Spleen (tissue), 11 donors: ENCODE data around the gene KRTAP13-3. TPM values are rescaled to one million over a fixed set of nuclear protein-coding genes. Genes with fewer than 3 reads are reported as not detected.

Source experiments
- DNase-seq: peaks from one replicate; pipeline ENCODE4 v3.0.0-alpha.2; 2020
- H3K27ac ChIP-seq, 8 donors: fragments of 200-600 bp; sonication (generic) in 7 of 8; 1 replicate in 4 of 8; 2 replicates in 4 of 8; pipeline versions ENCODE4 v1.5.0 to v1.8.0; 2016 to 2021; ENCODE audit warnings: inconsistent platforms in 4 of 8, mild to moderate bottlenecking in 4 of 8, moderate library complexity in 1 of 8
- H3K27me3 ChIP-seq, 7 donors: fragments of 200-600 bp; sonication (generic) in 6 of 7; replicated peaks in 1 of 7; 1 replicate in 4 of 7; 2 replicates in 3 of 7; pipeline versions ENCODE4 v1.5.0 to v1.8.0; 2016 to 2021; ENCODE audit warnings: inconsistent platforms in 3 of 7, mild to moderate bottlenecking in 1 of 7
- H3K36me3 ChIP-seq, 6 donors: fragments of 200-600 bp; sonication (generic) in 5 of 6; 1 replicate in 4 of 6; 2 replicates in 2 of 6; pipeline versions ENCODE4 v1.5.0 to v1.8.0; 2016 to 2021; ENCODE audit warnings: inconsistent platforms in 2 of 6
- H3K4me1 ChIP-seq, 6 donors: fragments of 200-600 bp; sonication (generic) in 5 of 6; 1 replicate in 3 of 6; 2 replicates in 3 of 6; pipeline versions ENCODE4 v1.5.0 to v1.8.0; 2016 to 2021; ENCODE audit warnings: inconsistent platforms in 3 of 6
- H3K4me3 ChIP-seq, 8 donors: fragments of 200-600 bp; sonication (generic) in 7 of 8; 1 replicate in 4 of 8; 2 replicates in 4 of 8; pipeline versions ENCODE4 v1.5.0 to v1.8.0; 2016 to 2021; ENCODE audit warnings: inconsistent platforms in 4 of 8, mild to moderate bottlenecking in 4 of 8, moderate library complexity in 2 of 8
- H3K9me3 ChIP-seq, 8 donors: fragments of 200-600 bp; sonication (generic) in 7 of 8; 1 replicate in 4 of 8; 2 replicates in 4 of 8; pipeline versions ENCODE4 v1.5.0 to v1.8.0; 2016 to 2021; ENCODE audit warnings: inconsistent platforms in 4 of 8
- CTCF ChIP-seq, 11 experiments: fragments of 200-600 bp in 7 of 11; fragments of 450-650 bp in 4 of 11; sonication (generic) in 4 of 11; IDR thresholded peaks in 8 of 11; conservative IDR thresholded peaks in 3 of 11; 1 replicate in 7 of 11; 2 replicates in 4 of 11; pipeline versions ENCODE4 v1.4.0 to v1.8.0; 2016 to 2021; ENCODE audit warnings: antibody characterized with exemption in 11 of 11, inconsistent platforms in 4 of 11, mild to moderate bottlenecking in 1 of 11
- POLR2A ChIP-seq, 3 donors: fragments of 450-650 bp; IDR thresholded peaks; one replicate each; pipeline ENCODE4 v1.5.1; 2017; ENCODE audit warnings: antibody characterized with exemption in 3 of 3, mild to moderate bottlenecking in 1 of 3
- POLR2AphosphoS5 ChIP-seq, 3 donors: sonication (generic); formaldehyde crosslinking; IDR thresholded peaks; one replicate each; pipeline ENCODE4 v1.5.1; 2017; ENCODE audit warnings: antibody characterized with exemption in 3 of 3
- WGBS, 5 donors: extraction: QIAGEN DNeasy Blood & Tissue Kit in 3 of 5; methylation state at CpG; one replicate each; pipeline versions ENCODE4 v1.1.5 to v1.1.7; 2013 to 2018; 5-methylcytosine and 5-hydroxymethylcytosine counted together
- intact Hi-C: fragments of 100-400 bp; cut with DNase I; formaldehyde crosslinking; loops from one replicate; pipeline ENCODE4 v1.15.0; 2023; ENCODE audit warnings: low total_unique reads
- polyA plus RNA-seq, 3 donors: library from polyadenylated mRNA; stranded (reverse); fragments of 200-250 nt; gene quantifications; one replicate each; pipeline ENCODE4 v1.2.1, GENCODE V29; 2013
- total RNA-seq, 7 donors: library from RNA; depleted of rRNA in 3 of 7; stranded (reverse); fragments of >200 nt in 3 of 7; fragmentation: NEBNext Ultra II Directional in 4 of 7; extraction: Animal tissue kit (Norgen Biotek cat#: 25700) in 4 of 7; gene quantifications; one replicate each; pipeline versions ENCODE4 v1.1.0 to v1.2.1, GENCODE V29; 2016 to 2021
- donor health status: healthy with polysubstance abuse.
- donor health status: DM: no; HTN: no; CAD: no; lungs with moderate emphysema.
- donor health status: DM: no; HTN: no; CAD: no.
- donor health status: Bipolar disorder and iron deficiency.
- donor health status: healthy.
- donor health status: DM: no; HTN: no; CAD: no.
- donor health status: DM: yes; HTN: yes; CAD: no.

The KRTAP13-3 gene
- total and polyA plus RNA-seq, 10 donors: not detected

DNA sequence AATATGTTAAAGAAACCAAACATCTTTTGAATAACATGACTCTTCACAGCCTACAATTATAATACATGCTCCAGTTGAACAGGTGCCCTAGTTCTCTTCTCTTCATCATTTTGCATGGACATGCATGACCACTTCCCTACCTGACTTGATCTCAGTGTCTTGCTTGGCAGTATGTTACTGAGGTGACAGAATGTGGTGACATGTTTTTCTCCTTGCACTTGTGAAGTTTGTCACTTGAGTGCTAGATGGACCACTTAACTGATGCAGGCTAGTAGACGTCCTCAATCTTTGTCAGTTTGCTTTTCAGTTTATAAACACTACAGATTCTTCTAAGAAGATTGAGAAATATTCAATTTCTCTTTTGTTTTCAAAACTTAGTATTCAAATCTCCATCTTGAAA, 43.5 kb downstream of the KRTAP13-3 start:
- H3K36me3 ChIP-seq: no peaks in the 10 kb centered on the region
- no peak overlapping the region for H3K4me3 ChIP-seq

More for the DNA sequence above, 43.5 kb downstream of the KRTAP13-3 start:
- no peaks in the 10 kb centered on the region for H3K4me1 ChIP-seq
- H3K27ac ChIP-seq: no peak overlapping the region
- no peak for DNase-seq
- 25 to 56% (median 48%) methylated on average over 1 of the region's 1 CpG for WGBS, 5 donors
- intact Hi-C loops: no loop called here
- no peaks in the 10 kb centered on the region for H3K27me3 ChIP-seq
- TF ChIP-seq POLR2A (IDR thresholded peaks at IDR 0.05) (no peak), POLR2AphosphoS5 (IDR thresholded peaks at IDR 0.05) (no peak), CTCF (IDR thresholded peaks at IDR 0.05 in 8 of 11, conservative IDR thresholded peaks at IDR 0.05 in 3 of 11) (no peak)
- H3K9me3 ChIP-seq: no peaks in the 10 kb centered on the region

Other genes with a start within 250 kb of the KRTAP13-3 start
- not detected for gene CLDN8, start 209.8 kb downstream of the KRTAP13-3 start, total RNA-seq
- not detected for gene CLDN8, start 209.8 kb downstream of the KRTAP13-3 start, polyA plus RNA-seq
- gene KRTAP24-1, start 143.0 kb downstream of the KRTAP13-3 start, total RNA-seq: not detected
- gene KRTAP24-1, start 143.0 kb downstream of the KRTAP13-3 start, polyA plus RNA-seq: not detected
- gene KRTAP25-1, start 136.4 kb downstream of the KRTAP13-3 start, total RNA-seq: not detected
- not detected for gene KRTAP25-1, start 136.4 kb downstream of the KRTAP13-3 start, polyA plus RNA-seq
- not detected for gene KRTAP26-1, start 105.6 kb downstream of the KRTAP13-3 start, total RNA-seq
- gene KRTAP26-1, start 105.6 kb downstream of the KRTAP13-3 start, polyA plus RNA-seq: not detected
- gene KRTAP27-1, start 88.2 kb downstream of the KRTAP13-3 start, total RNA-seq: not detected
- gene KRTAP27-1, start 88.2 kb downstream of the KRTAP13-3 start, polyA plus RNA-seq: not detected
- not detected for gene KRTAP23-1, start 77.3 kb downstream of the KRTAP13-3 start, total RNA-seq
- not detected for gene KRTAP23-1, start 77.3 kb downstream of the KRTAP13-3 start, polyA plus RNA-seq
- not detected for gene KRTAP13-2, start 53.7 kb downstream of the KRTAP13-3 start, total RNA-seq
- gene KRTAP13-2, start 53.7 kb downstream of the KRTAP13-3 start, polyA plus RNA-seq: not detected
- gene KRTAP13-1, start 29.9 kb downstream of the KRTAP13-3 start, total RNA-seq: not detected
- not detected for gene KRTAP13-1, start 29.9 kb downstream of the KRTAP13-3 start, polyA plus RNA-seq
- not detected for gene KRTAP13-4, start 4.3 kb upstream of the KRTAP13-3 start, total RNA-seq
- not detected for gene KRTAP13-4, start 4.3 kb upstream of the KRTAP13-3 start, polyA plus RNA-seq
- gene KRTAP15-1, start 14.3 kb upstream of the KRTAP13-3 start, total RNA-seq: not detected
- gene KRTAP15-1, start 14.3 kb upstream of the KRTAP13-3 start, polyA plus RNA-seq: not detected
- gene KRTAP19-1, start 54.4 kb upstream of the KRTAP13-3 start, total RNA-seq: not detected
- not detected for gene KRTAP19-1, start 54.4 kb upstream of the KRTAP13-3 start, polyA plus RNA-seq
- not detected for gene KRTAP19-2, start 61.5 kb upstream of the KRTAP13-3 start, total RNA-seq
- gene KRTAP19-2, start 61.5 kb upstream of the KRTAP13-3 start, polyA plus RNA-seq: not detected
- gene KRTAP19-3, start 66.1 kb upstream of the KRTAP13-3 start, total RNA-seq: not detected
- gene KRTAP19-3, start 66.1 kb upstream of the KRTAP13-3 start, polyA plus RNA-seq: not detected
- not detected for gene KRTAP19-4, start 71.2 kb upstream of the KRTAP13-3 start, total RNA-seq
- not detected for gene KRTAP19-4, start 71.2 kb upstream of the KRTAP13-3 start, polyA plus RNA-seq
- gene KRTAP19-5, start 76.2 kb upstream of the KRTAP13-3 start, total RNA-seq: not detected
- not detected for gene KRTAP19-5, start 76.2 kb upstream of the KRTAP13-3 start, polyA plus RNA-seq
- gene KRTAP19-6, start 115.9 kb upstream of the KRTAP13-3 start, total RNA-seq: not detected
- not detected for gene KRTAP19-6, start 115.9 kb upstream of the KRTAP13-3 start, polyA plus RNA-seq
- gene KRTAP19-7, start 135.4 kb upstream of the KRTAP13-3 start, total RNA-seq: not detected
- not detected for gene KRTAP19-7, start 135.4 kb upstream of the KRTAP13-3 start, polyA plus RNA-seq
- not detected for gene KRTAP22-2, start 164.5 kb upstream of the KRTAP13-3 start, total RNA-seq
- not detected for gene KRTAP22-2, start 164.5 kb upstream of the KRTAP13-3 start, polyA plus RNA-seq
- gene KRTAP6-3, start 166.5 kb upstream of the KRTAP13-3 start, total RNA-seq: not detected
- gene KRTAP6-3, start 166.5 kb upstream of the KRTAP13-3 start, polyA plus RNA-seq: not detected
- gene KRTAP6-2, start 173.0 kb upstream of the KRTAP13-3 start, total RNA-seq: not detected
- gene KRTAP6-2, start 173.0 kb upstream of the KRTAP13-3 start, polyA plus RNA-seq: not detected
- not detected for gene KRTAP22-1, start 175.2 kb upstream of the KRTAP13-3 start, total RNA-seq
- not detected for gene KRTAP22-1, start 175.2 kb upstream of the KRTAP13-3 start, polyA plus RNA-seq
- gene KRTAP6-1, start 188.0 kb upstream of the KRTAP13-3 start, total RNA-seq: not detected
- gene KRTAP6-1, start 188.0 kb upstream of the KRTAP13-3 start, polyA plus RNA-seq: not detected
- not detected for gene KRTAP20-1, start 190.5 kb upstream of the KRTAP13-3 start, total RNA-seq
- not detected for gene KRTAP20-1, start 190.5 kb upstream of the KRTAP13-3 start, polyA plus RNA-seq
- gene KRTAP20-4, start 194.7 kb upstream of the KRTAP13-3 start, total RNA-seq: not detected
- gene KRTAP20-4, start 194.7 kb upstream of the KRTAP13-3 start, polyA plus RNA-seq: not detected
- gene KRTAP20-2, start 209.3 kb upstream of the KRTAP13-3 start, total RNA-seq: not detected
- not detected for gene KRTAP20-2, start 209.3 kb upstream of the KRTAP13-3 start, polyA plus RNA-seq
- not detected for gene KRTAP20-3, start 216.9 kb upstream of the KRTAP13-3 start, total RNA-seq
- not detected for gene KRTAP20-3, start 216.9 kb upstream of the KRTAP13-3 start, polyA plus RNA-seq